Measurements from ENCODE around the gene UNC5C.
"Not testable (repeated sequence)": the region's sequence is repeated elsewhere in the genome, so short reads cannot be mapped to it uniquely, and the experiment has no call there.

Gene UNC5C

GRCh38 chr4:95158626-95159025, 390.1 kb downstream of the UNC5C start:
- DNase-seq = no peak

DNA sequence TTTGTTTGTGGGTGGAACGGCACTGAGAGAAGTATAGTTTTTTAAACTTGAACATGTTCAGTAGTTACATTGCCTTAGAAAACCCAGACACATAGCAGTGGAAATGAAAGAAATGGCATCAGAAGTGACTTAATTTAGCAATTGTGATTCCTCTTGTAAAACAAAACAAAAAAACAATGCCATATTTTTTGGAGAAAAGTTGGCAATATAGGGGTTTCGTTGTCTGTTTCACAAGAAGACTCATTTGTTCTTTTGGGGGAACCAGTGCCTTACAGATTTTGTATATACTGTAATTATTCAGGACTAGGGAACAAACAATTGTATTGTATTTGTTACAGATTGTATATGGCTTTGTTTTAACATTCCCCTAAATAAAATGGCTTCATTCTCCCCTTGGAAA, 390.7 kb downstream of the UNC5C start:
- no peak for DNase-seq

- DNase-seq = no peak
Observed at GRCh38 chr4:95157596-95157995, 391.2 kb downstream of the UNC5C start.

DNA sequence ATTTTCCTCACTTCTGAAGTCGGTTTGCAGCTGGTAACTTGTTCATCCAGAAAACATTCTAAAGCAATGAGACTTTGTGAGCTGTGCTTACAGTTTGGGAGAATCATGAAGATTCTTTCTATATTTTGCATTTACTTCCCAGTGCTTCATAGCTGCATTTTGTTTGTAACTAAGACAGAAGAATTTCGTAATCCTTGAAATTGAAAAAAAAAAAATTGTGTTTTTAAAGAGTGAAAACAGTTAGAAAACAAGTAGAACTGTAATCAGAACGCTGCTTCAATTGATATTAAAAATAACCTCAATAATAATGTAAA, 392.4 kb downstream of the UNC5C start:
- DNase-seq = no peak

- DNase-seq = no peak
Observed at GRCh38 chr4:95155759-95156451, 392.9 kb downstream of the UNC5C start.

GRCh38 chr4:95153182-95153581, 395.6 kb downstream of the UNC5C start:
- DNase-seq = no peak

- no peak for DNase-seq
Observed at GRCh38 chr4:95151255-95151654, 397.5 kb downstream of the UNC5C start.

GRCh38 chr4:95142932-95143331, 405.8 kb downstream of the UNC5C start:
- DNase-seq = no peak

DNA sequence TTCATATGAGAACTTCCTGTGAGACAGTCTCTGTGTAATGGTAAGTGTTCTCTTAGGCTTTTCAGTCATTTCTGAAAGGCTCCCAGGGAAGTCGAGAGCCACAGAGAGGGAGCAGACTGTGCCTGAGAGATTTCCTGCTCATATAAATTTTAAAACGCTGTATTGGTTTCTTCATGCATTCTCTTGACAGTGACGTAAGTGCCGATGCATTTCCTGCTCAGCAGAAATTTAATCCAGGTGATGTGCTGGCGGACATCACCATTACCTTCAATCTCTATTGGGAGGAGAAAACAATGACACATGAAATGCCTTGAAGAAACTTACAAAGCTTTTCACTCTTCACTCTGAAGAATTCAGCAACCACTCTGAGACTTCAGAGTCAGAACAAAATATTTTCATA, 407.4 kb downstream of the UNC5C start:
- no peak for DNase-seq

DNA sequence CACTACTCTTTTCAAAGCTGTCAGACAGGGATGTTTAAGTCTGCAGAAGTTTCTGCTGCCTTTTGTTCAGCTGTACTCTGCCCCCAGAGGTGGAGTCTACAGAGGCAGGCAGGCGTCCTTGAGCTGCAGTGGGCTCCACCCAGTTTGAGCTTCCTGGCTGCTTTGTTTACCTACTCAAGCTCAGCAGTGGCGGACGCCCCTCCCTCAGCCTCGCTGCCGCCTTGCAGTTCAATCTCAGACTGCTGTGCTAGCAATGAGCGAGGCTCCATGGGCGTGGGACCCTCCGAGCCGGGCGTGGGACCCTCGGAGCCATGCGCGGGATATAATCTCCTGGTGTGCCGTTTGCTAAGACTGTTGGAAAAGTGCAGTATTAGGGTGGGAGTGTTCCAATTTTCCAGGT, 409.3 kb downstream of the UNC5C start:
- DNase-seq = not testable (repeated sequence)

DNA sequence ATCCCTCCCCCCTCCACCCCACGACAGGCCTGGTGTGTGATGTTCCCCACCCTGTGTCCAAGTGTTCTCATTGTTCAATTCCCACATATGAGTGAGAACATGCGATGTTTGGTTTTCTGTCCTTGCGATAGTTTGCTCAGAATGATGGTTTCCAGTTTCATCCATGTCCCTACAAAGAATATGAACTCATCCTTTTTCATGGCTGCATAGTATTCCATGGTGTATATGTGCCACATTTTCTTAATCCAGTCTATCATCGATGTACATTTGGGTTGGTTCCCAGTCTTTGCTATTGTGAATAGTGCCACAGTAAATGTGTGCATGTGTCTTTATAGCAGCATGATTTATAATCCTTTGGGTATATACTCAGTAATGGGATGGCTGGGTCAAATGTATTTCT, 414.8 kb downstream of the UNC5C start:
- not testable (repeated sequence) for DNase-seq

GRCh38 chr4:95129821-95130311, 418.9 kb downstream of the UNC5C start:
- peak; percentile 4 for DNase-seq

DNA sequence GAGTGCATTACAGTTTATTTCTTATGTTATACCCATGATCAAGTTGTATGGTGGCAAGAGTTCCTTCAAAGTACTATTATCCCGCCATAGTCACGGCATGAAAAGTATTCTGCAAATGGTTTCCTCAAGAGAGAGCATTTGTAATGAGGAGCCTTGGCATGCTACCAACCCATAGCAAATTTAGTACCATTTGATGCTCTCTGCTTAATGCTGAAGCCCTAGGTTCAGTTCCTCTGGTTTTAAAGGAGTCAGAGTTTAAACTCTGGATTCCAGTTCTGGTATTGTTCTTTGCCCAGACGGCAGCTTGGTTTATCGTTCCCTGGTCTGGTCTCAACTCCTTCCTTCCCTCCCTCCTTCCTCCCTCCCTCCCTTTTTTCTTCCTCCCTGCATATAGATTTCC, 419.7 kb downstream of the UNC5C start:
- no peak for DNase-seq

DNA sequence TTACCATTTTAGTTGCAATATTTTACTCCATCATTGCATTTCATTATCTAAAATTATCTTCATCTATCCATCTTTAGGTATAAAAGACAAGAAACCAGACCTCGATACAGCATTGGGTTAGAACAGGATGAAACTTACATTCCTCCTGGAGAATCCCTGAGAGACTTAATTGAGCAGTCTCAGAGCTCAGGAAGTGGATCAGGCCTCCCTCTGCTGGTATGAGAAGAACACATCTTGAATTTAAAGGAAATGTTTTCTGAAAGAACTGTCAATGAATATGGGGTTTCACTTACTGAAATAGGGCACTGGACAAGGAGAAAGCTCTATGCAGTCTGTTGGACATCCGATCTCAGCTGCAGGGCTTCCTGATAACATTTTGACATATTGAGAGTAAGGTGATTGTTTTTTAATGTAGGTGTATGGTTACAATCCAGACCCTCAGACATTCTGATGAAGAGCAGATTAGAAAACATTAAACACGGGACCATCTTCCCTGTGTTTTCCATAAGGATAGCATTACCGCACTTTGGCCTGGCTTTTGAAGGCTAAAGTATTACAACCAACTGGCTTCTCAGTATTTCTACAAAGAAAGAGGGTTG, 423.8 kb downstream of the UNC5C start:
- DNase-seq = no peak

DNA sequence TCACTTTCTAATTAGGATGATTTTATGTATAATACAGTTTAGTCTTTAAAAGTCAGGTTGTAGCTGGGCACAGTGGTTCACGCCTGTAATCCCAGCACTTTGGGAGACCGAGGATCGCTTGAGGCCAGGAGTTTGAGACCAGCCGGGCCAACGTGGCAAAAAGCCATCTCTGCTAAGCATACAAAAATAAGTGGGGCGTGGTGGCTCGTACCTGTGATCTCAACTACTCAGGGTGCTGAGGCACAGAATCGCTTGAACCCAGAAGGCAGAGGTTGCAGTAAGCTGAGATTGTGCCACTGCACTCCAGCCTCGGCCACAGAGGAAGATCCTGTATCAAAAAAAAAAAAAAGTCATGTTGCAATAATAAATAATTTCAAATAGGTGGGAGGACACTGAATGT, 426.8 kb downstream of the UNC5C start:
- DNase-seq = no peak

DNA sequence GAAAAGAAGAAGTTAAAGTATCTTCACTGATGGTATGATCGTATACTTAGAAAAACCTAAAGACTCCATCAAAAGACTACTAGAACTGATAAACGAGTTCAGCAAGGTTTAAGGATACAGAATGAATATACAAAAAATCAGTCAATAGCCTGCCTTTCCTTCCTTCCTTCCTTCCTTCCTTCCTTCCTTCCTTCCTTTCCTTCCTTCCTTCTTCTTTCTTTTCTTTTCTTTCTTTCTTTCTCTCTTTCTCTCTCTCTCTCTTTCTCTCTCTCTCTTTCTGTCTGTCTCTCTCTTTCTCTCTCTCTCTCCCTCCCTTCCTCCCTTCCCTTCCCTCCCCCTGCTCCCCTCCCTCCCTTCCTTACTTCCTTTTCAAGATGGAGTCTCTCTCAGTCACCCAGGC, 428.3 kb downstream of the UNC5C start:
- DNase-seq = no peak

DNA sequence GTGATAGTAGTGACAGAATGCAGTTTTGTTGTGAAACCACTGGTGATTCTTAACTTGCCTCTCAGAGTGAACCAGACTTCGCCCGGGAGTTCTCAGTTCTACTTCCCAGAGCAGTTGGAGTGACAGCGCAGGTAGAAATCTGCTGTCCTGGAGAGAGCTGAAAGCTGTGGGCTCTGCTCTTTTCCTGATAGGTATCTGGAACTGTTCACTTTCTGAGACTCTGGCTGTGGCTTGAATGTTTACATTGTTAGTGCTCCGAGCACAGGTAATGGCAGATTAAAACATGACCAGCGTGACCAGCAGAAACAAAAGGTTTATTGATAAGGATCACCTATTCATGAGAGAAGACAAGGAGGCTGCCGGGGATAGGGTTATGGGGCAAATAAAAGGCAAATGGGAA, 430.3 kb downstream of the UNC5C start:
- no peak for DNase-seq

- DNase-seq = no peak
Observed at GRCh38 chr4:95114521-95114920, 434.3 kb downstream of the UNC5C start.
